Keratinocyte (primary cell): ENCODE measurements around the gene N4BP2L1. TPM values are rescaled to one million over a fixed set of nuclear protein-coding genes. Genes with fewer than 3 reads are reported as not detected.

Source experiments
- DNase-seq: peaks from one replicate; pipeline ENCODE4 v3.0.0-alpha.2; 2011; ENCODE audit warnings: low read depth, missing footprints, low spot score
- FAIRE-seq: peaks from 2 replicates; lab custom pipeline; 2011; peaks lifted over from hg19 to GRCh38; lab: Jason Lieb, UNC
- H2AFZ ChIP-seq: 2 replicates; pipeline ENCODE4 v1.6.0; 2012; ENCODE audit warnings: low read length, control low read depth, inconsistent platforms; ENCODE audit not compliant: control insufficient read depth
- H3K27ac ChIP-seq: 2 replicates; pipeline ENCODE4 v1.5.1; 2011; ENCODE audit warnings: low read length; ENCODE audit not compliant: control insufficient read depth, insufficient read depth
- H3K27me3 ChIP-seq: 3 replicates; pipeline ENCODE4 v1.6.0; 2011; ENCODE audit warnings: low read length; ENCODE audit not compliant: control insufficient read depth, insufficient read depth; ENCODE audit errors: extremely low read depth
- H3K36me3 ChIP-seq, 2 experiments: 2 replicates in 1 of 2; 3 replicates in 1 of 2; pipeline ENCODE4 v1.5.1; 2011; ENCODE audit warnings: low read length in 2 of 2, mild to moderate bottlenecking in 1 of 2; ENCODE audit not compliant: control insufficient read depth in 2 of 2, insufficient read depth in 2 of 2; ENCODE audit errors: extremely low read depth in 1 of 2
- H3K4me1 ChIP-seq: 3 replicates; pipeline ENCODE4 v1.5.1; 2011; ENCODE audit warnings: low read length; ENCODE audit not compliant: control insufficient read depth, insufficient read depth; ENCODE audit errors: extremely low read depth
- H3K4me2 ChIP-seq: 3 replicates; pipeline ENCODE4 v1.6.0; 2011; ENCODE audit warnings: low read depth, low read length; ENCODE audit not compliant: control insufficient read depth, insufficient read depth; ENCODE audit errors: extremely low read depth
- H3K4me3 ChIP-seq, 3 experiments: fragments of 200-600 bp in 1 of 3; sonication (generic) in 1 of 3; 2 replicates in 2 of 3; 3 replicates in 1 of 3; pipeline ENCODE4 v1.5.1; 2011 to 2016; ENCODE audit warnings: low read length in 3 of 3, mild to moderate bottlenecking in 3 of 3, control low read depth in 2 of 3, inconsistent platforms in 1 of 3, low read depth in 1 of 3, mixed read lengths in 1 of 3, mixed run types in 1 of 3, moderate library complexity in 1 of 3; ENCODE audit not compliant: control insufficient read depth in 2 of 3, insufficient read depth in 2 of 3; ENCODE audit errors: extremely low read depth in 1 of 3
- H3K79me2 ChIP-seq: 2 replicates; pipeline ENCODE4 v1.6.0; 2012; ENCODE audit warnings: low read length; ENCODE audit not compliant: control insufficient read depth, insufficient read depth
- H3K9ac ChIP-seq: 3 replicates; pipeline ENCODE4 v1.6.0; 2011; ENCODE audit warnings: low read length; ENCODE audit not compliant: control insufficient read depth, insufficient read depth; ENCODE audit errors: extremely low read depth
- H3K9me1 ChIP-seq: 3 replicates; pipeline ENCODE4 v1.6.0; 2011; ENCODE audit warnings: low read length; ENCODE audit not compliant: control insufficient read depth, insufficient read depth; ENCODE audit errors: extremely low read depth
- H3K9me3 ChIP-seq: 2 replicates; pipeline ENCODE4 v1.5.1; 2012; ENCODE audit warnings: low read depth, low read length; ENCODE audit not compliant: control insufficient read depth
- H4K20me1 ChIP-seq: 3 replicates; pipeline ENCODE4 v1.6.0; 2011; ENCODE audit warnings: low read length; ENCODE audit not compliant: control insufficient read depth, insufficient read depth; ENCODE audit errors: extremely low read depth
- CTCF ChIP-seq, 3 experiments: IDR thresholded peaks in 1 of 3; conservative IDR thresholded peaks in 1 of 3; optimal IDR thresholded peaks in 1 of 3; 2 replicates in 2 of 3; 3 replicates in 1 of 3; pipeline versions ENCODE3 to v1.5.1; 2011; ENCODE audit warnings: low read length in 3 of 3, mild to moderate bottlenecking in 3 of 3, moderate library complexity in 2 of 3, control low read depth in 1 of 3, inconsistent platforms in 1 of 3; ENCODE audit not compliant: insufficient read depth in 2 of 3; ENCODE audit errors: extremely low read depth in 1 of 3
- EZH2 ChIP-seq: IDR thresholded peaks from one replicate; pipeline ENCODE4 v1.6.1; 2012; ENCODE audit warnings: inconsistent platforms, mild to moderate bottlenecking, low read length, moderate library complexity
- dilution Hi-C: fragments of 300-500 bp; cut with MboI; formaldehyde crosslinking; loops from one replicate; pipeline ENCODE4 v1.7.0; 2020; ENCODE audit warnings: low sequenced_read_pairs; ENCODE audit not compliant: extremely low pct_ligation_motif_present
- polyA plus RNA-seq, 5 experiments: library from polyadenylated mRNA; depleted of rRNA in 3 of 5; stranded (reverse) in 3 of 5; stranded (forward) in 1 of 5; unstranded in 1 of 5; fragments of >200 nt; gene quantifications; 1 replicate in 1 of 5; 2 replicates in 3 of 5; 3 replicates in 1 of 5; pipeline versions ENCODE4 v1.2.1 to v1.2.3, GENCODE V29; 2011 to 2012; ENCODE audit warnings: missing spikeins in 2 of 5, low read depth in 1 of 5, low replicate concordance in 1 of 5

N4BP2L1 gene
- polyA plus RNA-seq, 1 donor (not counting 4 experiments of a cell fraction or from before 2014, with no cell fraction given), result 1.3 TPM

DNA sequence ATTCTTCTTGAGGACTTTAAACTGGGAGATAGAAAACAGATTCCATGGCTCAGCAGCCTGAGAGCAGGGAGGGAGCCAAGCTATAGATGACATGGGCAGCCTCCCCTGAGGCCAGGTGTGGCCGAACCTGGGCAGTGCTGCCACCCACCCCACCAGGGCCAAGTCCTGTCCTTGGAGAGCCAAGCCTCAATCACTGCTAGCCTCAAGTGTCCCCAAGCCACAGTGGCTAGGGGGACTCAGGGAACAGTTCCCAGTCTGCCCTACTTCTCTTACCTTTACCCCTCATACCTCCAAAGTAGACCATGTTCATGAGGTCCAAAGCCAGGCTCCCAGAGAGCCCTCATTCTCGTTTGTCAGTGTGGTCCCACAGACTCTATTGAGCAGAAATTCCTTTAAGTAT is 8.1 kb downstream of the N4BP2L1 start:
- H3K9me1 ChIP-seq, result no peaks in the 10 kb centered on the region
- H3K4me3 ChIP-seq, result no peak overlapping the region
- no peak for DNase-seq
- no peak overlapping the region for H3K4me2 ChIP-seq
- H3K9me3 ChIP-seq, result peaks cover 2% of the 10 kb centered on the region
- dilution Hi-C loops, result no loop called here
- no peak for FAIRE-seq
- no peak overlapping the region for H2AFZ ChIP-seq
- H3K79me2 ChIP-seq, result no peaks in the 10 kb centered on the region
- no peaks in the 10 kb centered on the region for H3K27me3 ChIP-seq
- H3K9ac ChIP-seq, result no peak overlapping the region
- H3K4me1 ChIP-seq, result no peaks in the 10 kb centered on the region
- peaks cover 3% of the 10 kb centered on the region in 2 experiments for H3K36me3 ChIP-seq
- TF ChIP-seq EZH2, result no peak
- TF ChIP-seq CTCF (optimal IDR thresholded peaks at IDR 0.05 in 1 of 3, IDR thresholded peaks at IDR 0.05 in 1 of 3, conservative IDR thresholded peaks at IDR 0.05 in 1 of 3; ENCODE audit: extremely low read depth in 1 of 3, insufficient read depth in 2 of 3, low read length in 3 of 3), result no peak
- H3K27ac ChIP-seq, result no peak overlapping the region
- H4K20me1 ChIP-seq, result no peaks in the 10 kb centered on the region

DNA sequence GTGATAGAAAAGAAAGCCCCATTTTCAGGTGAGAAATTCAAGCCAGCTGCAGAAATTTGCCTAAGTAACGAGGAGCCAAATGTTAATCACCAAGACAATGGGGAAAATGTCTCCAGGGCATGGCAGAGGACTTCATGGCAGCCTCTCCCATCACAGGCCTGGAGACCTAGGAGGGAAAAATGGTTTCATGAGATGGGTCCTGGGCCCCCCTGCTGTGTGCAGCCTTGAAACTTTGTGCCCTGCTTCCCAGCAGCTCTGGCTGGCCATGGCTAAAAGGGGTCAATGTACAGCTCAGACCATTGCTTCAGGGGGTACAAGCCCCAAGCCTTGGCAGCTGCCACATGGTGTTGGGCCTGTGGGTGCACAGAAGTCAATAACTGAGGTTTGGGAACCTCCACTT is 9.9 kb downstream of the N4BP2L1 start:
- no peak overlapping the region for H2AFZ ChIP-seq
- no peak overlapping the region for H3K27ac ChIP-seq
- no peak overlapping the region for H3K4me3 ChIP-seq
- no peak overlapping the region for H3K4me2 ChIP-seq
- no peaks in the 10 kb centered on the region for H3K9me1 ChIP-seq
- H3K4me1 ChIP-seq, result no peaks in the 10 kb centered on the region
- no peak overlapping the region for H3K9ac ChIP-seq
- TF ChIP-seq EZH2 (no peak), CTCF (optimal IDR thresholded peaks at IDR 0.05 in 1 of 3, IDR thresholded peaks at IDR 0.05 in 1 of 3, conservative IDR thresholded peaks at IDR 0.05 in 1 of 3; ENCODE audit: extremely low read depth in 1 of 3, insufficient read depth in 2 of 3, low read length in 3 of 3) (no peak)
- H3K9me3 ChIP-seq, result peaks cover 2% of the 10 kb centered on the region
- H3K27me3 ChIP-seq, result no peaks in the 10 kb centered on the region
- dilution Hi-C loops, result no loop called here
- no peaks in the 10 kb centered on the region for H3K79me2 ChIP-seq
- no peaks in the 10 kb centered on the region for H4K20me1 ChIP-seq
- no peak for FAIRE-seq
- DNase-seq, result no peak
- no peaks in the 10 kb centered on the region for H3K36me3 ChIP-seq
